NB4 (cell line): Measurements from ENCODE around the gene GRB2.

ENCODE experiments used
- DNase-seq: peaks from one replicate; pipeline ENCODE4 v3.0.0; 2010; ENCODE audit warnings: low read depth
- H3K4me3 ChIP-seq: one replicate; pipeline ENCODE4 v1.5.1; 2011; ENCODE audit warnings: mild to moderate bottlenecking, low read depth, low read length, moderate library complexity
- CTCF ChIP-seq: IDR thresholded peaks from one replicate; pipeline ENCODE4 v1.5.1; 2012; ENCODE audit warnings: low read depth, low read length
- MAX ChIP-seq: IDR thresholded peaks from 2 replicates; pipeline ENCODE4 v1.6.1; 2011; ENCODE audit warnings: low read depth, low read length
- MYC ChIP-seq: IDR thresholded peaks from 2 replicates; pipeline ENCODE4 v1.6.1; 2011; ENCODE audit warnings: low read depth, low read length
- POLR2A ChIP-seq: IDR thresholded peaks from 2 replicates; pipeline ENCODE4 v1.6.1; 2011; ENCODE audit warnings: mild to moderate bottlenecking; ENCODE audit not compliant: insufficient read length; ENCODE audit errors: extremely low read depth

Gene GRB2

GRCh38 chr17:75356260-75356937 lies 49.1 kb downstream of the GRB2 start:
- TF ChIP-seq POLR2A (no peak), MYC (no peak), CTCF (no peak), MAX (no peak)
- no peak overlapping the region for H3K4me3 ChIP-seq
- DNase-seq = no peak

- no peak overlapping the region for H3K4me3 ChIP-seq
- no peak for DNase-seq
- TF ChIP-seq CTCF (no peak), POLR2A (no peak), MYC (no peak), MAX (no peak)
Observed at GRCh38 chr17:75353176-75353575, 52.3 kb downstream of the GRB2 start.

- no peak overlapping the region for H3K4me3 ChIP-seq
- TF ChIP-seq CTCF (no peak), POLR2A (no peak), MYC (no peak), MAX (no peak)
- DNase-seq = no peak
Observed at GRCh38 chr17:75352079-75352569, 53.4 kb downstream of the GRB2 start.

GRCh38 chr17:75350706-75351105 lies 54.8 kb downstream of the GRB2 start:
- no peak for DNase-seq

GRCh38 chr17:75350029-75350428 lies 55.4 kb downstream of the GRB2 start:
- no peak for TF ChIP-seq MYC
- no peak for TF ChIP-seq MAX
- TF ChIP-seq CTCF = no peak
- TF ChIP-seq POLR2A = no peak
- DNase-seq = no peak
- no peak overlapping the region for H3K4me3 ChIP-seq

More at GRCh38 chr17:75350706-75351105, 54.8 kb downstream of the GRB2 start:
- TF ChIP-seq CTCF (no peak), MYC (no peak), MAX (no peak), POLR2A (no peak)
- no peak overlapping the region for H3K4me3 ChIP-seq
